ENCODE results near the gene ONECUT3. TPM values are rescaled to one million over a fixed set of nuclear protein-coding genes. Genes with fewer than 3 reads are reported as not detected.

Gene ONECUT3
- total RNA-seq, 1 donor from 2014 or later: not detected

GRCh38 chr19:1799695-1800342 lies 46.5 kb downstream of the ONECUT3 start:
- TF ChIP-seq CTCF (IDR thresholded peaks at IDR 0.05; ENCODE audit: insufficient read depth, low read length, poor library complexity, severe bottlenecking): no peak
- Histone ChIP-seq H3K36me3 (ENCODE audit: control insufficient read depth, insufficient read depth, low read length) (no peaks in the 10 kb centered on the region), H3K27me3 (ENCODE audit: control insufficient read depth, insufficient read depth, low read length) (peaks cover 21% of the 10 kb centered on the region), H3K4me3 (ENCODE audit: low read depth, low read length) (no peak overlapping the region)
- no peak for DNase-seq (ENCODE audit: low read depth)

GRCh38 chr19:1804858-1805257 lies 51.6 kb downstream of the ONECUT3 start:
- no peaks in the 10 kb centered on the region for H3K36me3 ChIP-seq (ENCODE audit: control insufficient read depth, insufficient read depth, low read length)
- H3K4me3 ChIP-seq (ENCODE audit: low read depth, low read length): no peak overlapping the region
- peaks cover 6% of the 10 kb centered on the region for H3K27me3 ChIP-seq (ENCODE audit: control insufficient read depth, insufficient read depth, low read length)
- DNase-seq (ENCODE audit: low read depth): no peak
- no peak for TF ChIP-seq CTCF (IDR thresholded peaks at IDR 0.05; ENCODE audit: insufficient read depth, low read length, poor library complexity, severe bottlenecking)

- H3K4me3 ChIP-seq (ENCODE audit: low read depth, low read length): no peak overlapping the region
- no peak for DNase-seq (ENCODE audit: low read depth)
- peaks cover 3% of the 10 kb centered on the region for H3K27me3 ChIP-seq (ENCODE audit: control insufficient read depth, insufficient read depth, low read length)
- no peaks in the 10 kb centered on the region for H3K36me3 ChIP-seq (ENCODE audit: control insufficient read depth, insufficient read depth, low read length)
- TF ChIP-seq CTCF (IDR thresholded peaks at IDR 0.05; ENCODE audit: insufficient read depth, low read length, poor library complexity, severe bottlenecking): no peak
Observed at GRCh38 chr19:1805401-1806183, 52.3 kb downstream of the ONECUT3 start.

DNA sequence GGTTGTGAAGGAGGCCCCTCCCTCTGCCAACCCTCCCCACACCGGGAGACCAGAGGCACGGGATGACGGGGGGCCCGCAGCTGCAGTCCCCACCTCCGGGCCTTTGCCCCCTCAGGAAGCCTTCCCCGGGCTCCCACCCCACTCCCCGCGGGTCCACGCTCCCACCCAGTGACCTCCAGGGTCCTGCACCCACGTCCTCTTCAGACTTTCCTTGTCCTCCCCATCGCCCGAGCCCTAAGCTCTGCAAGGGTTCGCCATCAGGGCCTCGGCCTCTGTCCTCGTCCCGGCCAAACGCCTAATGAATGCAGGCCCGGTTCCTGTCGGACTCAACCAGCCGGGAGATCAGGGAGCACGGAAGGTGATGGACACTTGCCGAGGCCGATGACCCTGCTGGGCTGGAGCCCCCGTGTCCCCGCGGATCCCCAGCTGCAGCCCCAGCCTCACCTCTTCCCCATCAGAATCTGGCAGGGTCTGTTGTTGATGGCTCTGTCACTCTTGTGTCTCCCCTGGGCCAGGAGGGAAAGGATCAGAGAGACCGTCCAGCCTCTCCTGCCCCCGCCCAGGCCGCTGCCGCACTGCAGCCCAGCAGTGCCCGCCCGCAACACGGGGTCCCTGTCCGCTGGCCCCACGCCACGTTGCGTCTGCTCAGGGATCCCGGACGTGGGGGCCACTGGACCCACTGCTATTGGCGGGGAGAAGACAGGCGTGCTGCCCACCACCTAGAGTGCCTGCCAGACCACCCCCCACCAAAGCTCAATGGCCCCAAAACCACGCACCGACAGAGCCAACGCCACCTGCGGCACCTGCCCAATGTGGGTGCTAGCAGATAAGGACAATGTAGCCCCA lies 53.1 kb downstream of the ONECUT3 start:
- DNase-seq (ENCODE audit: low read depth): no peak
- Histone ChIP-seq H3K27me3 (ENCODE audit: control insufficient read depth, insufficient read depth, low read length) (peaks cover 3% of the 10 kb centered on the region), H3K36me3 (ENCODE audit: control insufficient read depth, insufficient read depth, low read length) (no peaks in the 10 kb centered on the region), H3K4me3 (ENCODE audit: low read depth, low read length) (no peak overlapping the region)
- no peak for TF ChIP-seq CTCF (IDR thresholded peaks at IDR 0.05; ENCODE audit: insufficient read depth, low read length, poor library complexity, severe bottlenecking)

DNA sequence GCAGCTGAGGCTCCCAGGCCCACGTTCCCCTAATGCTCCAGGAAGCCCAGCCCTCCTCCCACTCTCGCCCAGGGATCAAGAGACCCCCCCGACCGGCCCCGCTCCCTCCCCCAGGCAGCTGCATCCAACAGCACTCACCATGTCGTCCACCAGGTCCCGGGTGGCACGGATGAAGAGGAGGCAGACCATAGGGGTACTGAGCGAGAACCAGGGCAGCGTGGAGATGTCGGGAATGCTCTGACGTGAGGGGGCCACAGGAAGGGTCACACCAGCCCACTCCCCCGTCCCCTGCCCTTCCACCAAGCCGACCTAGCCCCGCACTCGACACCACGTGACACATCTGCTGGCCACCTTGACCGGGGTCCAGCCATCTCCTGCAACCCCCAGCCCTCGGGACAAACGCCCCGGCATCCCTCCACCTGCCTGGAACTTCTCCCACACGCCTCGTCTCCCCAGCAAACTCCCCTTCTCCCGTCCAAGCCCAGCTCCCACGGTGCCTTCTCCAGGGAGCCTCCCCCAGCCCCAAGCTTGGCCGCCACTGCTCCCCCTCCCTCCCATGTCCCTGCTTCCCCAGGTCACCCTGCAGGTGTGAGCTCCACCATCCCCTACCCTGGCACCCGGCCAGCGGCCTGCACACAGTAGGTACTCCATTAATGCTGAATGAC lies 53.9 kb downstream of the ONECUT3 start:
- H3K4me3 ChIP-seq (ENCODE audit: low read depth, low read length): no peak overlapping the region
- peaks cover 3% of the 10 kb centered on the region for H3K27me3 ChIP-seq (ENCODE audit: control insufficient read depth, insufficient read depth, low read length)
- no peak for DNase-seq (ENCODE audit: low read depth)
- H3K36me3 ChIP-seq (ENCODE audit: control insufficient read depth, insufficient read depth, low read length): no peaks in the 10 kb centered on the region
- no peak for TF ChIP-seq CTCF (IDR thresholded peaks at IDR 0.05; ENCODE audit: insufficient read depth, low read length, poor library complexity, severe bottlenecking)
